Aortic smooth muscle cell (primary cell): ENCODE data around the gene CMC4. TPM values are rescaled to one million over a fixed set of nuclear protein-coding genes. Genes with fewer than 3 reads are reported as not detected.

Source experiments
- total RNA-seq: library from RNA; depleted of rRNA; stranded (reverse); fragments of >200 nt; gene quantifications from 2 replicates; pipeline ENCODE4 v1.2.3, GENCODE V29; 2014

CMC4 gene
- 7.7 and 9.5 TPM in 2 replicates for total RNA-seq

DNA sequence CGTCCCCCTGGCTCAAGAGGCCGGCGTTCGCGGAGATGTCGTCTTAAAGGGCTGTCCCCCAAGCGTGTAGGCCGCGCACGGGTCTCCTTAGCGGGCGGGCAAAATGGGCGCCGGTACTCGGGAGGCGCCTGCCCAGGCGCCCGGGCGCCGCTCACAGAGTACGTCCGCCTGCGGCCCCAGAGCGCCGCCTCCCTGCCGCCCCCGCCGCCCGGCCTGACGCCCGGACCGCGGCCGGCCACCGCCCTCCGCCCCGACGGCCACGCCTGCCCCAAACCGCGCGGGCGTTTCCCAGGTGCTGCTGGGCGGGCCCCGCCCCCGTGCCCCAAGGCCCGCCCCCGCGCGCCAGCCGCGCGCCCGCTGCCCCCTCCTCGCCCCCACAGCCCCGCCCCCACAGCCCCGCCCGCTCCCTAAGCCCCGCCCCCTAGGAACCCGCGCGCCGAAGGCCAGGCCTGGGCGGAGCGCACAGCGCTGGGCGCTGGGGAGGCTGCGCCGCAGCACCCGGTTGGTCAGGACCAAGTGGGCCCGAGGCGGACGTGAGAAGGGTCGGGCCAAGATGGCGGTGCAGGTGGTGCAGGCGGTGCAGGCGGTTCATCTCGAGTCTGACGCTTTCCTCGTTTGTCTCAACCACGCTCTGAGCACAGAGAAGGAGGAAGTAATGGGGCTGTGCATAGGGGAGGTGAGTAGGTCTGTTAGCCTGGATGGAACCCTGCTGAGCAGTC is at the start of gene CMC4, which contains the start of the genes BRCC3 and MTCP1:
TSS of gene CMC4 (minus strand) at position 162 of the 719 bp plus-strand sequence. CDS start 7,113 bp downstream, outside the sequence.
TSS of gene BRCC3 (plus strand) at position 534 of the 719 bp plus-strand sequence. CDS start at position 554, 20 bp downstream.
TSS of gene MTCP1 (minus strand) at position 162 of the 719 bp plus-strand sequence. CDS start 5,126 bp downstream, outside the sequence.

GRCh38 chrX:155026727-155027508 is 44.0 kb downstream of the CMC4 start, which contains the start of gene FUNDC2:
Gene FUNDC2, plus strand, starts transcription at chrX:155026844. Its CDS starts 95 bp downstream, at chrX:155026939.

DNA sequence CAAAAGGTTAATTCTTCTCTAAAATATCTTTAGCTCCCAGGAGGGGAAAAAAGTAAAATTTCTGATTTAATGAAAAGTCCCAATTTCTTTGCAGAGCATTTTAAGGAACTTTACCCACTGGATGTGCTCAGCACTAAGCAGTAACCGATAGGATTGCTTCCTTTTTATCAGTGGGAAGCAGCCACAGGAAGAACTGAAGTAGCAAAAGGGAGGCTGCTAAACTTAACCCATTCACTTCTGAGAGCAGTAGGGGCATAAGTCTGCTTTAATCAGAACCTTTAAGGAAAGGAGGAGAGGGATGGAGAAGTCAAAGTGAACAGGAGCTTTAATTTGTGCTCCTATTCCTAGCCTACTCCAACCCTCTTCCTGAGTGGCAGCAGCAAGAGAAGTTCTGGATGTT is 48.4 kb downstream of the CMC4 start, which contains the start of gene F8:
TSS of gene F8 (minus strand) at position 139 of the 400 bp plus-strand sequence. CDS start 171 bp downstream, outside the sequence.

Other genes with a start within 250 kb of the CMC4 start
- not detected in 2 replicates for gene SMIM9, start 236.5 kb downstream of the CMC4 start, total RNA-seq
- gene F8A1, start 184.8 kb downstream of the CMC4 start, total RNA-seq = 2.0 and 2.8 TPM in 2 replicates
- gene F8, start 48.4 kb downstream of the CMC4 start, total RNA-seq = 3.9 and 4.0 TPM in 2 replicates
- gene FUNDC2, start 44.3 kb downstream of the CMC4 start, total RNA-seq = 54.4 and 65.0 TPM in 2 replicates
- gene MTCP1, start within 50 bp of the CMC4 start, total RNA-seq = 30.0 and 33.4 TPM in 2 replicates
- 10.9 and 11.5 TPM in 2 replicates for gene BRCC3, start 372 bp upstream of the CMC4 start, total RNA-seq
- 62.9 and 66.7 TPM in 2 replicates for gene VBP1, start 145.3 kb upstream of the CMC4 start, total RNA-seq
- gene RAB39B, start 193.4 kb upstream of the CMC4 start, total RNA-seq = 0.06 and 0.13 TPM in 2 replicates